NCI-H187 treated with DMSO at 0.1 percent for 48 hours (cell line): ENCODE measurements around the gene BNC2.

Source experiments
- DNase-seq: peaks from one replicate; lab custom pipeline; 2025; lab: John Stamatoyannopoulos, UW

Gene BNC2

DNA sequence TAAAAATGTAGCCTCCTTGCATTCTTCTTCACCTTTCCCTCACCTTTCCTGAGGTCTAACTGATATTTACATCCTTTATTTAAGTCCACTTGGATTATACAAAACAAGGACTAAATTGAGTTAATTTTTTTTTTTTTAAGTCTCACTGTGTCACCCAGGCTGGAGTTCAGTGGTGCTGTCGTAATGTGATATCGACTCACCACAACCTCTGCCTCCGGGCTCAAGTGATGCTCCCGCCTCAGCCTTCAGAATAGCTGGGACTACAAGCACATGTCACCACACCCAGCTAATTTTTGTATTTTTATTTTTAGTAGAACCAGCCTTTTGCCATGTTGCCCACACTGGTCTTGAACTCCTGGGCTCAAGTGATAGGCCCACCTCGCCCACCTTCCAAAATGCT lies 195.3 kb downstream of the BNC2 start:
- DNase-seq = no peak

DNA sequence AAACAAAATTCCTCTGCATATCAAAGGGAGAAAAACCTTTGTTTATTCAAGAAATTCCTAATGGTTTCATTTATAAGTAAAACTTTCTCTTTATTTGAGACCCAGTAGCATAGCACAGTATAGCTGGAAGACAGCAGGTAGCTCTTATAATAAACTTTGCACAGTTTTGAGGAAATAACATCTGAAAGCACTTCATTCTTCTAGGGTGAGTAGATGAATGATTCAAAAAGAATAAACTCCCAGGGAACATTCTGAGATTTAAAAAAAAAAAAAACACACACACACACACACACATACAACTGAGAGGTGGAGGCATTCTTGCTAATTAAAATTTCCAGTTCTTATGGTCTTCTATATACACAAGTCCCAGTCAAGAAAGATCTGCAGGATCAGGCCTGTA lies 197.3 kb downstream of the BNC2 start:
- DNase-seq = no peak

DNA sequence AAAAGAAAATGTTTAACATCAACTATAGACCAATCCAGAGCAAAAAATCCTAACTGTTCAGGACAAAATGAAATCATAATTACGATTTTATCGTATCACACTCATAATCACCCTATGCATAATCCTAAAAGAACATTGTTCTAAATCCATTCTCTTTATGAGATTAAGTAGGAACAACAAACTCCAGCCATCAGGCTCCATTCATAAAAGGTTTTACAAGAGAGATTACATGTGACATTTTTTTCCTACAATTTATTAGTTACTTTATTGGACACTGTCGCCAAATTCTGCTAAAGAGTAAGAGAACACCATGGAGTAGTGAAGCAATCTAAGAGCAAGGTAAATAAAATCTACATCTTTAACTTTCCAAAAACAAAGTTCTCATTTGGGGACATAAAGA lies 198.0 kb downstream of the BNC2 start:
- DNase-seq = no peak

DNA sequence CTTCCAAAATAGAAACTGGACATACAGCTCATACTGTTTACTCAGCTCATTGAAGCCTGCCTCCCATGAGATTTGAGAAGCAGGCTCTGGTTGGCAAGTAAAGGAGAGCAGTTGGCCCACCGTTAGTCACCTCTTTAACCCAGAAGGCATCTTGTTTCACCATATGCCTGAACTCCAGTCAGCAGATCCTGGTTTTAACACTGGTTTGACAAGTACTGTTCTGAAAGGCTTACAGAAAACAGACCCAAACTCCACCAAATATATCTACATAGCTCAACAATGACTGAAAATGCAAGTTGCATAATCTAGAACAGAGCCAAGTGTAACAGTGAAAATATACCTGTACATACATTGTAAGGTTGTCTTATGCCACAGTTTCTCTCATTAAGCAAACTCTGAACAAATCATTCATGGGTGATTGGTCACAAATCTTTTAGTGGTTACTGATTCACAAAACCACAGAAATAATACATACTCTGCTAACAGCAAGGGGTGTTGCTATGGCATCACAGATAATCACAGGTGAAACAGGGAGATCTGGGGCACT lies 198.8 kb downstream of the BNC2 start:
- DNase-seq = no peak

DNA sequence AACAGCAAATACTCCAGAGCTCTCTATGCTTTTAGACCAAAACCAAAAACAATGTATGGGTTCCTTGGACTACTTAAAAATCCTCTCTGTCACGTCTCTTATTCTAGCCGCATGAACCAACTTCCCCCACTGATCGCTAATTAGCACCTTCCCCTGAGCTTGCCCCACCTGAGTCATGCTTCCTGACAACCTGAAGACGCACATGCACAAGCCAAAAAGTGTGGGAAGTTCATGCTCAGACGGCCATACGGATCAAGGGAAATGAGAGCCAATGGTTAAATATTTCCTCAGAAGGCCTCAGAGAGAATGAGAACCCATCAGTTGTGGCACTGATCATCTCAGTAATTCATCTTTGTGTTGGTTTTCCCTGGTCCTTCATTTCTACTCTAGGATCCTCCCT lies 199.7 kb downstream of the BNC2 start:
- no peak for DNase-seq

DNA sequence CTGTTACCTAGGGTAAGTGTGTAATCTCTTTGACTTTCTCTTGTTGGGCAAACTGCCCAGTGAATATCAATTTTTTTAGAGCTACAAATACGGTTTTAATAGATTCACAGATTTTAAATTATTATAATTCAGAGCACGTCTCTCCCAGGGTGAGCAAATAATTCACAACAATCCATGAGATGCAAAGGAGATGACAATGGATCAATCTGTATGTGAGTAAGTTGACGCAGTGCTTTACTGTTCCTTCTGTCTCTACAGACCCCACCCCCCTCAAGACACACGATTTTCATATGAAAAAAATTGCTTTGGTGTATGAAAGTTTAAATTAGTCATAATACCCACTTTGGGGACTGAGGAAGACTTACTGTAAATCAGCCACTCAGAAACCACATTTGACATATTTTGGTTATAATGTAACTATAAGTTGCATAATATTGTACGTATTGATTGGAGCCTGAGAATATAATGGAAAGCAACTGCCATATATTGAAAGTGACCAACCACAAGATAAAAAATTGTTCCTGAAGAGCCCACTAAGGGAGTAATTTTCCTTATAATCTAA lies 201.7 kb downstream of the BNC2 start:
- no peak for DNase-seq

DNA sequence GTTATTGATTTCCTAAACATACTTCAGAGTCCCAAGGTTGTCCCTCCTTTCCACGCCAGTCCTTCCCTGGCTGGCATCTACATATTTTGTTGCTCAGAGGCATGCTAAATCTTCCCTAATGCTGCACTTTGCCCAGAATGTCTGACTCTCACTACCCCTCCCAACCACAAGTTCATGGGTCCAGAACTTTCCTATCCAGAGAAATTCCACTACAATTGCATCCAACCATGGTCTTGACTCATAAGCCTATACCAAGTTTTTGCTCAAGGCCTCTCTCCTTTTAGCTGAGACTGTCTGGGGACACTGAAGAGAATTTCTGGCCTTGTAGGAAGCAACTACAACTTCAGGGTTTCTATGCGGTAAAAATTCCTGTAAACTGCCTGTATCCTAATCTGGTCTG lies 206.3 kb downstream of the BNC2 start:
- DNase-seq = no peak

DNA sequence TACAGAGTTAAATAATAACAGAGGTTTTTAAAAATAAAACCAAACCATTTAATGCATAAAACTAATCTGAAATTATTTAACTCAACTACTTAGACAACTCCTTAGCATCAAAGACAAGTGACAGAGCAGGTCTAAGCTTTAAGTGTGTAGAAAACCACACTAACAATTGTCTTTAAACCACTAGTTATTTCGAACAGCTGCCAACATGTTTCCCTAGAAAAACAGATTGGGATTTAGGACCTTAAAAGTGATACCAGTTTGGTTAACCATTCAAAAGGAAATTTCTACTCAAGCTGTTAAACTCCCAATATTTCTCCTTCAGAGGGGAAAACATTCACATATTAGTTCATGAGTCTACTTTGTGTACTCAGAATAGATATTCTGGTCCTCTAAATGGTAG lies 208.7 kb downstream of the BNC2 start:
- no peak for DNase-seq

DNA sequence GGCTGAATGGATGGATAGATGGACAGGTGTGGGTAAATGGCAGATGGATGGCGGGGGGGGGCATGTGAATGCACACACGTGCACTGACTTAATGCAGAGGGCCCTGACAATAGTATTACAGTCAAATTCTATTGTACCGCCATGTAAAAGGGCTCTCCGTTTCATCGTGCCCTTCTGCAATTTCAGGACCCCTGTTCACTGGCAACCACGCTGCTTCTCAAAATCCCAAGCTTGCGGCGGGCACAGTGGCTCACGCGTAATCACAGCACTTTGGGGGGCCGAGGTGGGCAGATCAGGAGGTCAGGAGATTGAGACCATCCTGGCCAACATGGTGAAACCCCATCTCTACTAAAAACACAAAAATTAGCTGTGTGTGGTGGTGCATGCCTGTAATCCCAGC lies 211.4 kb downstream of the BNC2 start:
- no peak for DNase-seq

DNA sequence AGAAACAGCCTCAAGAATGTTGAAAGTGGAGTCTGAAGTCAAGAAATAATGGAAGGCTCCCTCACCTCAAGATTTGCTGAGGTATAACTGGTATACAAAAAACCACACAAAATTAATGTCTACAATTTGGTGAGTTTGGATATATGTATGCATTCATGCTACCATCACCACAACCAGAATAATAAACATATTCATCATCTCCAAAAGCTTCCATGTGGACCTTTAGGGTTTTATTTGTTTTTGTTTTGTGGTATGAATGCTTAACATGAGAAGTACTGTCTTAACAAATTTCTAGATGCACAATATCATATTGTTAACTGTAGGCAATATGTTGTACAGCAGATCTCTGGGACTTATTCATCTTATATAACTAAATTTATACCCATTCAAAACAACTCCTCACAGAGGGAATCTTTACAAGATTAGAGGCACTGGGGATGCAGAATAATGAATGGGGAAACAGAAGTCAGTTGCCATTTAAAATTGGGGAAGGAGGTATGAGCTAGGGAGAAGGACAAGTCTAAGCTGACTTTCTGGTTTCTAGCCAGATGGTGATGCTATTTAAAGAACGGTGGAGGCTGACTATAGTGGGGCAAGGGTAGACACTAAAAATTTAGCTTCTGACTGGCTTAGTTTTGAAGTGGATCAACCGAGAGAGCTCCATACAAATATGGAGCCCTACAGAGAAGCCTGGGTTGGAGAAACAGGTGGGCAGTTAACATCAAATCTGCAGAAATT lies 213.9 kb downstream of the BNC2 start:
- no peak for DNase-seq

DNA sequence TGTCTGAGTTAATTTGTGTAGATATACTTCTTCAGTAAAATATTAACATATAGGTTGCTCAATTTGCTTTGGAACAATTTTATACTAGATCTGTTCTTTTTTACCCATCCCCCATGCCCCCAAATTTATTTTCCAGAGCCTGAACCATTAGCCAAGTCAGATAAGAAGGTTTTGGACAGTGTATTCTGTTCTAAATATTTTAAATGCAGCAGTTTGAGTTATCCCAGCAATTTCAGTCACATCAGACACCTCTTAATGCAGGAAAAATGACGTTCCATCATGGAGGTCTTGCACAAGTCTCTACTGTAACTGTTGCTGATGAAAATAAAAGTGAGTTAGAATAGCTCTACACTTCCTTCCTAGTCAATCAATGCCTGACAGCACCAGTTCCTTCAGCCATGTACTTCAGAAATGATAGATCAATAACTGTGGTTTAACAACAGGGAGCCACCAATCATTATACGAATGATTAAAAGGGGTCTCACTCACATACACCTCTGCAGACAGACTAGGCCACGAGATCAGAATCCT lies 215.8 kb downstream of the BNC2 start:
- DNase-seq = no peak

DNA sequence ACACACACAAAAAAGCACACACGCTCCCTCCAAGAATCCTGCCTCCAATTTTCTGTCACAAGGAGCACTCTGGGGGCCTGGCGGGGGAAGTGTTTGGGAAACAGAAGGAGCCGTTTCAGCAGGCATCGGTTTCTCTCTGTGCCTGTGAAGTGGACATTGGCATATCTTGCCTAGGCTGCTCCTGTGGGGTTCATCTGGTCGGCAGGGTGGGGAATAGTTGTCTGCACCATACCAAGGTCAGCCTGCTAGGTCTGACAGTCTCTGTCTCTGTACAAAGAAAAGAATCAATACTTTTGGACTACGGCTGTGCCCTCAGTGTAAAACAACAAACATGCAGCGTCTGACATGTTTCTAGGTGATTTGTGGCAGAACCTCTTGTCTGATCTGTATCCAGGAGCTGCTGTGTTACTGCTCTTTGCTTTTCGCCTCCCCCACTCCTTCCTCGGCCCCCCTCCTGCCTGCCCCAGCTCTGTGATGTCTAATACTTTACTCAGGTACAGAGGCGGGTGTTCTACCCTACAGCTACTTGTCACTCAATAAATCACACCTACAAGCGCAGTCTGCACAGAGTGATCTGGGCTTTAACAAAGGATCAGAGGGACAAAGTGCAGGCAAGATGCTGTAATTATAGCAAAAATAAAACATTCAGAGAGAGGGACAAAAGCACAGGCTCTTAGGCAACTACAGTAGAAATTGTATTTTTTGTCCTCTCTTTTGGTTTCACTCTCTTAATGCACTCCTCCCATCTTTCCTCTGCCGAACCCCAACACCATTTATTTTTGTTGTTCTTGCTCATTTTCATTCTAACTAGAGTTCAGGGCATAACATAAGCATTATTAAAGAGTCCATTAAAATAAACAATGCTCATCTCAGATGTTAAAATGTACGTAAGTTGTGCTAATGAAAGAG lies 216.7 kb downstream of the BNC2 start:
- no peak for DNase-seq

DNA sequence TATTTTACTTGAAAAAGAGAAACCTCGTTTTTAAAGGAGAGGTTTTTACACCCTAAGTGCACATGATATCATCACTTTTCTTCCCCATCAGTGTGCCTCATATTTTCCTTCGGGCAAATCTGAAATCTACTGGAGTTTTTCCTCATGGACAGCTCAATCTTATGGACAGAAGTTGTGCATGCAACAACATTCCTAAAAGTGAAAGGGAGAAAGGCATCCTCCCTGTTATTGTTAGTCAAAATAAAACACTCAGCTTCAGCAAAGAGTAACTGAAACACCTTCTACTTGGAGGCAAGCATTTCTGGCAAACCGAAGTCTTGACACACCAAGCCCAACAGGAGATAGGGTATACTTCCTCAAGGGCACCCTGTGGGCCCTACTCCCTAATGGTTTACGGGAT lies 217.9 kb downstream of the BNC2 start:
- no peak for DNase-seq

DNA sequence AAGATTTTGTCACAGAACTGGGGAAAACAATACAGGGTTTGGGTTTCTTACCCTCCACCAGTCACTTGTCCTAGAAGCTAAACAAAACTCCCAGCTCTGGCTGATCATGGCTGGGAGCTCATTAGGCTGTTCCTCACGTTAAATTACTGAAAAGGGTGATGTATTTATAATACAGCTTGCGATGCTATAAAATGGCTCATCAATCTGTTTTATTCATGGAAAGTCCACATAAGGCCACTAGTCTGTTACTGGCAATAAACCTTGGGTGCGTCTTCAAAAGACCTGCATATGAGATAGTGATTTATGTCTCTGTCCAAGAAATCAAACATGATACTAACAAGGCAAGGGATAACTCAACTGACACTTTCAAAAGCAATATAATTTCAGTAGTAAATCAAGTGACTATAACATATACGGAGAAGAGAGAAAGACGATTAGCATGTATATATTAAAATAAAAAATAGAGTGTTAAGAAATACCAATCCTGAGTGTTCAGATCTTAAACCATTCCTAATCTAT lies 219.0 kb downstream of the BNC2 start:
- DNase-seq = no peak

DNA sequence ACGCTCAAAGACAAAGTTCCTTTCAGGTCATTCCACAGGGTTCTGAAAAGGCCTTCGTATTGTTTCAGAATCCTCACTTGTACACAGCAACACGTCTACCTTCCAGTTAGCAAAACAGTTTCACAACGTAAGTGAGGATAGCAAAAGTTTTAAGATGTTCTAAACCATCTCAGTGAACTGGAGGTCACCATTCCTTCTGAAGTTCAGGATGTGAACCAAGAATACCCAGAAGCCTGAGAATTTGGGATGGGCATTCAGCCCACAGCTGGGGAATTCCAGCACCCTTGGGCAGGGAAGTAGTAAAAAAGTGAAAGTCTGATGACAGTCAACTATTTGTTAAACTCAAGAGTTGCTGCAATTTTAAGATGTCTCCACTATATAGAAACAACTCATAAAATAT lies 224.5 kb downstream of the BNC2 start:
- DNase-seq = no peak

DNA sequence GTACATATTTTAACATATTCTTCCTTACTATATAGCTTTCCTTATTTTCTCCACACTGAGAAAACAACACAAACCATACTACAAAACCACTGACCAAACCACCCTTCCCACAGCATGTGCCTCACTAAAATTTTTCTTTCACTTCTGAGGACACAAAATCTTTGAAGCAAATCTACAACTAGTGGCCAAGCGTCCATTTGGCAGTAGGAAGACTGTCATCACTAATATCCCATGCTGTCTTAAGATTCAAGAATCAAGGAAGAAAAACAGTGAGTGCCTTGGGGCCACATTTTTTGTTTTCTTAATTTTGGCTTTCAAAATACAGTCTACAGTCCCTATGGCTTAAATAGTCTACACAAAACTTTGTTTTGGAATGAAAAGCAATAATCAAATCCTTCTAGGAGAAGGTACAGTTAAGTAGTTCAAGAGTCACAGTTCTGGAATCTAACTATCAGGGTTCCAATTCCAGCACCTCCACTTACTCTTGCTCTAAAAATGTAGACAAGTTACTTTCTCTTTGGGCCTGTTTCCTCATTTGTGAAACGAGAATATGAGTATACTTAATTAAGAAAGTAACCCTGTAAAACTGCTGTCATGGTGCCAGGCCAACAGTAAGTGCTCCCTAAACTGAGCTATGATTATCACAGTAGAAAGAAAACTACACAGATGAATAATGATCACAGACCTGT lies 227.9 kb downstream of the BNC2 start:
- no peak for DNase-seq

DNA sequence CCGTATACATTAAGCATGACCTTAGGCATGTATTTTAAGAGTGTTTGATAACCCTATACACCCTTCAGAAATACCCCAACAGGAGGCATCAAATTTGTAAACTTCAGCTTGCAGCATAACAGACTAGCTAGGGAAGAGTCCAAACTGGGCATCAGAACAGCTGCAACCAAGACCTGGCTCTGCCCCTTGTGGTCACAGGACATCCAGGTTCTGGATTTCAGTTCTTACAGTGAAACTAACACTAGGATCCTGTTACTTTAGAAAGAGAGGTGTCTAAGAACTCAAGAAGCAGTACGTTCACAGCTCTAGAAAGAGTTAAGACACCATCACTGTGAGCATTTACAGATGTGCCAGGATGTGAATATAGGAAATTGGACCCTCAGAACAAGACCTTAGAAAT lies 229.8 kb downstream of the BNC2 start:
- no peak for DNase-seq

DNA sequence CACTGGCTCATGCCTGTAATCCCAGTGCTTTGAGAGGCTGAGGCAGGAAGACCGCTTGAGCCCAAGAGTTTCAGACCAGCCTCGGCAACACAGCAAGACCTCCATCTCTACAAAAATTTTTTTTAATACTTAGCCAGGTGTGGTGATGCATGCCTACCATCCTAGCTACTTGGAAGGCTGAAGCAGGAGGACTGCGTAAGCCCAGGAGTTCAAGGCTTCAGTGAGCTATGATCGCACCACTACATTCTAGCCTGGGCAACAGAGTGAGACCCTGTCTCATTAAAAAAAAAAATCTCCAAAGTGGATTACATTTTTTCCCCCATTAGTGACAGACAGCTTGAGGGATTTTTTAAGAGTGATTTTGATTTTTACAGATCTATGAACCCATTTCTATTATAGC lies 230.8 kb downstream of the BNC2 start:
- no peak for DNase-seq

DNA sequence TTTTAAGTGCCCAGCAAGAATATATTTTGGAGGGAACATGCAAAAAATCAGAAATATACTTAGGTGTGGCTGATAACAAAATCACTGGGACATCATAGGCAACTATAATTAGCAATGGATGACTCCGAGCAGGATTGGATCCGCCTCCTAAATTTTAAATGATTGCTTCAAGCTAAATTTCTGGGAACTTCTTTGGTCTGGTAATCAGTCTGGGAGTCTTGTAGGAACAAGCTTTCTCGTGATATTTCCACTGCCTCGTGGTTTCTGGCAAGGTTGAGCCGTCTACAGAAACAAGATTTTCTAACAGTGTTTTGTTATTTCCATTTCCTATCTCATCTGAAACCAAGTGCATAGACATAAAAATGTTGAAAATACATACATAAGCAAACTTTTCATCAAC lies 232.6 kb downstream of the BNC2 start:
- DNase-seq = no peak

DNA sequence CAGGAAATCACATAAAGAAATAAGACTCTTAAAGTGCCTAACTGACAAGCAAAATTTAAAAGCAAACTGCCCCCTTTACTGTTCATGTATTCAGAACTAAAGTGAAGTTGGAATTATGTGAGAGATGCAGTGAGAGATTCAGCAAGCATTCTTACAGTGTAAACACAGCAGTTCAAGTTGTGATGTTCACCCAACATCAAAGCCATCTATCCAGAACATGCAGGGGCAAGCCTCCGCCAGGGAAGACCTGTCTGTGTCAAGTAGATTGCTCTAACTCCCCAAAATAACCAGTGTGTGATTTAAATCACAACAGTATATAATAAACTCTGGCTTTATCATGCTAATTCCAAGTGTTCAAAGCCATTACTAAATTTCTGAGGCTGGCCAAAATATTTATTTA lies 233.3 kb downstream of the BNC2 start:
- no peak for DNase-seq

DNA sequence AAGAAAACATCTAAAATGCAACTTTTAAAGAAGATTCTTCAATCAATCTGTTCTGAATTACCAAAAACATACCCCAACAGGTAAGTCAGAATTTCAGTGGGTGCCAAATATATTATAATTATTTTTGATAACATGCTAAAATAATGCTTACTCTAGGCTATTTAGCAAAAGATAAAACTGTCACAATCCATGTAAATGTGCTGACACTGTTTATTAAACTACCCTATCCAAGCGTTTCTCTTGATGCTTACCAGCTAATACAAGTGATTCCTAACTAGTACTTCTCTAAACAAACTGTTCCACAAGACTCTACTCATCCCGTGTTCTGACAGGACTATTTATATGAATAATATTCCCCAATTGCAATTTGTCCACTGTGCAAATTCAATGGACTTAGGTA lies 236.7 kb downstream of the BNC2 start:
- DNase-seq = no peak

DNA sequence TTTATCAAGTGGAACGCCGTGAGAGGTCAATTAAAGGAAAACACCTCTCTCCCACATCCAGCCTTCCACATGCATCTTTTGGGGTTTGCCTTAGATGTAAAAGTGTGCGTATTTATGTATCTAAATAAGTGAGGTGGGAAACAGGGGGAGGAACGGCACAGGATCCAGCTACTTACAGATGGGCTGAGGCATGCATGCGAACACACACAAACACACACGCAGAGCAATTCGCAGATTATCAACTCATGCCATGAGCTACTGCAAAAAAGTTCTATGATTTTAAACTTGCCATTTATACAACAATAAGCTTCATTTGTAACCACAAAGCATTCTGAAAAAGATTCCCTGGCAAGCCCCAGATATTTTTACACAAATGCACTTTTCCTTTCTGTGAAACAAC lies 242.1 kb downstream of the BNC2 start:
- no peak for DNase-seq
